Measurements from ENCODE around the gene LDLRAD3.

Gene LDLRAD3

DNA sequence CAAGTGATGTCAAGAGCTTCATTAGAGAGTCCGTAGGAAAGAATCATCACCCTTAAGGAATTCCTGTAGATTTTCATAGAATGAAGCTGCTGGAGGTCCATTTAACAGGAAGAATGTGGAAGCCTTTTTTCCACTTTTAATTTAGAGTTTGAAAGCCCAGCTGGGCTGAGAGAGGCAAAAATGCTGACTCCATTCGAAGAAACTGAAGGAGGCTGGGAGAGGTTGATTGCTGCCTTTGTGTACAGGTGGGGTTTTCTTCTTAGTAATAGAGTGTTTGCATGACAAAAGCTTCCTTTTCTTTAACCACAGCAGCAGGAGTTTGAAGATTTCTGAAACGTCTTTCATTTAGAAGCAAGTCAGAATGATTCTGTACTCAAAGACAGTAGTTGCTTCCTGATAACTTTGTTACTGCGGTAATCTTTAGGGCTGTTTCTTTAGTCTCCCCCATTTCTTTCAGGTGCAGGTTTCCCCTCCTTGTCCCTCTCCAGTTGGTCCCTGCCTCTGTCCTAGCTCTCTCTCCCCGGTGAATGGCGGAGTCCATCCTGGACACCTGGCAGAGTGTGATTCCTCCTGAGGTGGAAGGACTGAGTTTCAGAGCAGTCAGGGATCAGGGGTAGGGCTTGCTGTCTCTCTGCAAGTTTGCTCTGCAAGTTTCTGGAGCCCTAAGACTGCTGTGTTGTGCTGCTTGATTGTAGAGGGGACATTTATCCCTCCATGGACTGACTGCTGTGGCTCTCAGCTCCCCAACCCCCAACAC is 166.2 kb downstream of the LDLRAD3 start:
- no peak for DNase-seq

DNA sequence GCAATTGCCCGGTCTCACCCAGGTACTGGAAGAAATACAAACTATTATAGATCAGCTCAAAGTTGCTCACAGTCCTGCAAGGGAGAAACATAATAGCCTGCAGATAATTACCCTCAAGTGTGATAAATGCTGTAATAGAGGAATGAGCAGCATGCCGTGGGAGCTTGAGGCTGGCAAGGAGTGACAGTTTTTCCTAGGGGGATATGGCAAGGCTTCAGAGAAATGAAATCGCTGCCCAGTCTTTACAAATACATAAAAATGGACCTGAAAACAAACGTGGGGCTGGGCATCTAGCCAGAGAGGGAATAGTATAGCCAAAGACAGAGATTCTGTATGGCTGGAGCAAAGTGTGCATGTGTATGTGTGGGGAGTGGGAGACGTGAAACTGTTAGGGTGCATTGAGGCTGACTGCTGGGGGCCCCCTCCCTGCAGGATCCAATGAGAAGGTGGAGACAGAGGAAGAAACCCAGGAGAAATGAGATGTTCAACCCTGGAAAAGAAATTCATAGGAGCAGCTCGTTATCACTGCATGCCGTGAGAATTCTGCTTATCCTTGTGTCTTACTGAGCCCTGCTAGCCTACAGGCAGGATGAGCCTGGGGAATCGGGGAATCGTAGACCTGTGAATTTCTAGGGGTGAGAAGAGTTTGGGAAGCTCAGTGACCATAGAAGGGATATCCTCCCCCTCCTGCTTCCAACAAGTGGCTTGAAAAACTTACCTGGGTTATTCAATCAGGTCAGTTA is 167.0 kb downstream of the LDLRAD3 start:
- no peak for DNase-seq

DNA sequence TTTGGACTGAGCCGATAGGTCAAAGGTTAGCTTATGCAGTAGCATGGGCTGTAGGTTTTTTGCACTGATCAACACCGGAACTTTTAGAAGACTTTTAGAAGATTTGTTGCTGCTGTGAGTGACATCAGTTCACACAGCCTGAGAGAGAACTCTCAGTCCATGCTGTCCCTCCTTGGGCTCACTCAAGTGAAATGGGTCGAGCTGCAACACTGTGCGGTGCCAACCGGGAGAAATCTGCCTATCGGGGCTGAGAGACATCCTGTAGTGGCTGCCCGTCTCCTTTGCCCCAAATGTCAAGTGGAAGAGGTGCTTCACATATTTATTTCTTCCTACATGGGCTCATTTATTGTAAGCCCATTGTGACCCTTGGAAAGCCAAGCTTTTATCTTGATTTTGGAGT is 170.2 kb downstream of the LDLRAD3 start:
- no peak for DNase-seq

DNA sequence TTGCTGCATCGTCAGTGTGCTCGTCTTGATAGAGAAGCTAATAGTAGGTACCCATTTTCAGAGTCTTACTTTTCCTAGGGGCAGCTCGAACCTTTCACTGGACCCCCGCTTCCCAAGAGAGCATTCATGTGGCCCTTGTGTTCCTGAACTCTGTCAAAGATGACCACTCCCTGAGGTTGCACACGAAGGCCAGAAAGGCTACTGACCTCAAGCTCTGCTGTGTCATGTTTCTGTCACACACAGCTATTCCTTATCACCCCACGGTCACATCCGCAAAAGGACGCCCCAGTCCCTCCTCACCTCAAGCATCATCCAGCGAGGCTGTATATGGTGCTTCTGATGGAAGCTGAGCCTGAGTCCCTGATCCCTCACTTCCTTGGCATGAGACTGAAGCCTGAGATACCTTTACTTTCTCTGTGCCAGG is 171.5 kb downstream of the LDLRAD3 start:
- DNase-seq: no peak

DNA sequence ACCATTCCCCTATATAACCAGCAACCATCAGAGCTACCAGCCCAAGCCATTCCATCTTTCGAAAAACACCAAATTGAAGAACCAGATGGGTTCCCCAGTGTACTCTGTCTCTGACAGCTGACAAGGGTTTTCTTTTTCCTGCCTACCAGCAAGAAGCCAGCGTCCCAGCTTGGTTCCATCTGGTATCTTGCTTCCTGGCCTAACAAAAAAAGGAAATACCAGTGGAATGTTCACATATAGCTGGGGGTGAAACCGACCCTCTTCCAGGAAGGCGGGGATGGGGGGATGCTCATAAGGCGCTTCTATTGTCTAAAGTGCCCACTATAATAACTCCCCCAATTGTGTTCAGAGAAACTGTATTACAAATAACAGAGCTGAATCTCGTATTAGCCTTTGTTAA is 172.3 kb downstream of the LDLRAD3 start:
- DNase-seq: no peak

DNA sequence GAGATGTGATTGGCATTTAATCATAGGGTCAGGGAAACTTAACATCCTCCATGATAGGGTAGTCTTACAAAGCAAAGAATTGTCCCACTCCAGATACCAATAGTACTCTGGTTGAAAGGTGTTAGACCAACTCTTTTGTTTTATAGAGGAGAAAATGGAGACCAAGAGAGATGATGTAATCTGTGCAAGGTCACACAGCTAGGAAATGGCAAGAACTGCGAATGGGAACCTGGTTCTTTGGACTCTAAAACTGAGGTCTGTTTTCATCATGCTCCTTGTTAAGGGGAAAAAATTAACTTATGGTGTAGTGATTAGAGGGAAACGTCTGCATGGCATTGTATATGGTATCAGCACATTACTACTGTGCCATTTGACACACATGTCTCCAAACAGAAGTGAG is 174.2 kb downstream of the LDLRAD3 start:
- no peak for DNase-seq

DNA sequence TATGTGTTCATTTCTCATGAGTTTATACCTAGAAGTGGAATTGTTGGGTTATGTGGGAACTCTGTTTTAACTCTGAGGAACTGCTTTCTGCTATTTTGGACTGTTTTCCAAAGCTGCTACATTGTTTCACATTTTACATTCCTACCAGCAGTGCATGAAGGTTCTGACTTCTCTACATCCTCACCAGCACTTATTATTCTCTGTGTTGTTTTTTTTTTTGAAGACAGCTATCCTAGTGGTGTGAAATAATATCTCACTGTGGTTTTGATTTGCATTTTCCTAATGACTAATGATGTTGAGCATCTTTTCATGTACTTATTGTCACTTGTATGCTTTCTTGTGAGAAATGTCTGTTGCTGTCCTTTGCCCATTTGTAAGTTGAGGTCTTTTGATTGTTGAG is 175.4 kb downstream of the LDLRAD3 start:
- DNase-seq: no peak

DNA sequence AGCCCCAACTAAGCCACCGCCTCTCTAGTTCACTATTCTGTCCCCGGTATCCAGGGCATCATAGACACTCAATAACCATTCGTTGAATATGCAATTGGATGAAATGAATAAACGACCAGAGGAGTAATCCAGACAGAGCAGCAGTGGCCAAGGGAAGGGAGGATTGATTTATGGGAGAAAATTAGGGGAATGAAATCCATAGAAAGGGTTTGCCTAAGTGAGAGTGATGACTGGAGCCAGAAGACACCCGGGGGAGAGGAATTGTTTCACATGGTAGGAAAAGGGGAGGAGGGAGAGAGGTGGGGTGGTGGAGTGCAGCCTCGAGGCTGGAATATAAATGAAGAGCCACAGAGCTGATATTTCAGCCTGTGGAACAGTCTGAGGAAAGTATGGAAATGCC is 177.2 kb downstream of the LDLRAD3 start:
- DNase-seq: no peak

DNA sequence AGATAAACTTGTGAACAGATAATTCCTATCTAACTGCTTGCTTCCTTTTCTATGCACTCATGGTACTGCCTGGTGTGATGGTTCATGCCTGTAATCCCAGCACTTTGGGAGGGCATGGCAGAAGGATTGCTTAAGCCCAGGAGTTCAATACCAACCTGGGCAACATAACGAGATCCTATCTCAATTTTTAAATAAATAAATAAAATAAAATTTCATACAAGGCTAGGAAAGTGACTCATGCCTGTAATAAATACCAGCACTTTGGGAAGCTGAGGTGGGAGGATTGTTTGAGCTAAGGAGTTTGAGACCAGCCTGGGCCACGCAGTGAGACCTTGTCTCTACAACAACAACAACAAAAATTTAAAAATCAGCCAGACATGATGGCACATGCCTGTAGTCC is 178.8 kb downstream of the LDLRAD3 start:
- peak; percentile 18 for DNase-seq

DNA sequence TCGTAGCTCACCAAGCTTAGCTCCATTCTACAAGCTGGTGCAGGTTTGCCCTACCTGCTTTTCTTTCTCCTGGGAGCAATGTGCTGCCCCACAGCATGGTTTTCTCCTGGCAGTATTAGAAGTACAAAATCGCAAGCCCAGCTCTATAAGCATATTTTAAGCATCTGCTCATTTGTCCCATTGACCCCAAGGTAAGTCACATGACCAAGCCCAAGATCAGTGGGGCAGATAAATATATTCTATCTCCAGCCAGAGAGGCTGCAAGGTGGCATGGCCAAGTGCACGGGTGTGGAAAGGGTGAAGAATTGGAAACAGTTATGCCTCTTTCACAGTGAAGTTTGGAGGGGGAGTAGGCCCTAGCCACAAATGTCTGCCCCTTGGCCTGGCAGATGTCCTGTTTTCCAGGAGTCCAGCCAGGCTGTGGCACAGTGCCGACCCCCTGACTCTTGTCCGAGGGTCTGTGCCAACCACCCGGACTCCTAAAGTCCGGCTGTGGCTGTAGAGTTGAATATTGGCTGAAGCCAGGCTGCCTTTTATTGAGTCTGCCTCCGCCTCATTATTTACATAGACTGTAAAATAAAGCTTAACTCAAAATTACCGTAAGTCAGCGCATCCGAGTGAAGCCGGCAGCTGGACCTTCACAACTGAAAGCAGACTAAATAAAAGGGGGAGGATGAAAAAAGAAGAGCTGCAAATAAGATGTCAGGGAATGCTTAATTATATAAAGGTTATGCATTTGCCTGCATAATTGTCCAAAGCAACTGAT is 179.7 kb downstream of the LDLRAD3 start:
- no peak for DNase-seq

DNA sequence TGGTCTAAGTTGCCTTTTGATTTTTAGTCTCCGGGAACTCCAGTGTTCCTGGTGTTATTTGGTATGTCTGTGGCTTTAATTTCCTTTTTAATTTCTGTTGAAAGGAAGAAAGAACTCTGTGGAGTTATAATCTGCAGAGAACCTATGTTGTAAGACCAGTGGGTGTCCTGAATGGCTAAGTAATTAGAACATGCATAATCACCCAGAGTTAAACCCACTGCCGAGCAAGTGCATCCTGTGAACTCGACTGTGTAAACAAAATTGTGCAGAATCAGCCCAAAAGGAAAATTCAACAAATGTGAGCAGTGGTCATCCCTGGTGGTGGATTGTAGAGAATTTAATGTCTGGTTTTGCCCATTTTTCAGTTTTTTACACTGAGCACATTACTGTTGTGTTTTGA is 182.8 kb downstream of the LDLRAD3 start:
- DNase-seq: no peak

DNA sequence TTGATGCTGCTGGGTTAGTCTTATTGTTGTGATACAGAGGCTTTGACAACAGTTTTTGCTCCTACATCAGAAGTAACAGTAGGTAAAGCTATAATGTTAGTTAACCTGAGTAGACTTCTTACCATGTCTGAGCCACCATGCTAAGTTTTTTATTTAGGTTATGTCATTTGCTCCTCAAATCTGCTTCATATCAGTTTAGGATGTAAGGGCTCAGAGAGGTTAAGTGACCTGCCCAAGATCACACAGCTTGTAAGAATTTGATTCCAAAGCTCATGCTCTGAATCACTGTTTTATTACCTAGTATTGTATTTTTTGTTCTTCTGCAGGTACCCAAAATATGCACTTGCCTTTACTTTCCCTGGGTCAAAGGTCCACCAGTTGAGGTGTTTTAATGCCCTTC is 183.7 kb downstream of the LDLRAD3 start:
- DNase-seq: no peak

DNA sequence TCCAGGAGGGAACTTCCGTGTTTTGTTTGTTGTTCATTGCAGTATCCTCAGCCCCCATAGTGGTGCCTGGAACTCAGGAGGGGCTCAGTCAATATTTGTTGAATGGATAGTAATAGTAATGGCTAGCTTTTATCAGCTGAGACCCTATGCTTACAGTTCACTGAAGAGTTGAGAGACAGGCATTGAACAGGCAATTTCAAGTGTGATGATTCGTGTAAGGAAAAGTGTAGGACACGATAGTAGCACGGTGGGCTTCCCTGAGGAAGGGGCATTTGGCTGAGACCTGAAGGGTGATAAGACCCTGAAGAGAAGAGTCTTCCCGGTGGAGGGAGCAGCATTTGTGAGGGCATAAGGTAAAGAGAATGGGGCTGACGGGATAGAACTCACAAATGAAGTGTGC is 186.1 kb downstream of the LDLRAD3 start:
- DNase-seq: no peak

DNA sequence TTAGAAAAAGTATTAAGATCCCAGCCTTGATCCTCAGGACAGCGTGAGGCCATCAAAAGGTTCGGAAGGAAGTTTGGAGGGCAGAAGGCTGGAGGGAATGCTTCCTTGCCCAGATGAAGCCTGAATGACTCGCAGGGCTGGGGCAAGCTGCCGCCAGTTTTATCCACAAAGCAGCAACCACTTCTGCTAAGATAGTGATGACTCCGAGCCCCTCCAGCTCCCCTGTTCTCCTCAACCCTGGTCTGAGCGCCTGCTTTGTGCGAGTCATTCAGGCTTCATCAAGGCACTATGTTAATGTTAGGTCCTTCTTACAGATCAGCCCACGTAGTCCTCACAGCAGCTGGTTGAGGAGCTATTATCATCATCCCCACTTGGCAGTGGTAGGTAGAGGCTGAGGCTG is 186.5 kb downstream of the LDLRAD3 start:
- DNase-seq: peak; percentile 18

DNA sequence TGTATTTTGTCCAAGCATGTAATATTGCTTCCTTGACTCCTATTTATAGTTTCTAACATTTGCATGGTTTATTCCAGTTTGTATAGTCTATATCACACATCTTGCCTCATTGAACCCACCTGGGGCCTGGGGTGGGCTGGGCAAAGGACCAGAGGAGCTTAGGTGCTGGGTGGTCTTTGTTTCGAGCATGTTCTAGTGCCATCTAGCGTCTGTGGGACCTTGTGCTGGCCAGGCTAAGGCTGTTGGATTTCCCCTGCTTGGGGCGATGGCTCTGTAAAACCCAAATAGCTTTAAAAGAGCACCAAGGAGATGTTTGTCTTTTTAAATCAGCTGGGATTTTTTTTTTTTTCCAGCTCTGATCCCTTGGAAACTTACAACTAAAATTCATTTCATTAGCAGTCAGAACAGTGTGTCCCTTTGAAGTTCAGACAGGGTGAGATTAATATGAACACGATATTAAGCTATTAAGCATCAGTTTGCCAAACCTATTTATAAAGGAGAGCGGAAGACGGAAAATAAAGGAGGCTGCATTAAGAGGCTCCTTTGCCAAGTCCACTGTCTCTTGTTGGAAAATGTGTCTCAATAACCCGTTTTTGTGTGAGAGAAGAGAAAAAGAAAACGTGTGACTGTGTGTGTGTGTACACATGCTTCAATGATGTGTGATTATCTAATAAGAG is 188.0 kb downstream of the LDLRAD3 start:
- DNase-seq: peak; percentile 55

DNA sequence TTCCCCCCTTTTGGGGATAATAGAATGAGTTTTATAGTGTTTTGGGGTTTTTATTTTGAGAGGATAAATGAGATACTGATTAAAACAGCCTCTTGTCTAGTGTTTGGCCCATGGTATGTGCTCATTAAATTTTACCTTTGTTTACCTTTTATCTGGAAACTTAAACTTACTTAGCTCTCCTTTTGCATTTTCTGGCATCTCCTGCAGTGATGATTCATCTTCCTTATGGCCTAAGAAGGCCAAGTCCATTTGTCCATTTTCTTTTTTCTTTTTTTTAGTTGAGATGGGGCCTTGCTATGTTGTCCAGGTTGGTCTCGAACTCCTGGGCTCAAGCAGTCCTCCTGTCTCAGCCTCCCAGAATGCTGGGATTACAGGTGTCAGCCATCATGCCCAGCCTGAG is 189.1 kb downstream of the LDLRAD3 start:
- DNase-seq: no peak

DNA sequence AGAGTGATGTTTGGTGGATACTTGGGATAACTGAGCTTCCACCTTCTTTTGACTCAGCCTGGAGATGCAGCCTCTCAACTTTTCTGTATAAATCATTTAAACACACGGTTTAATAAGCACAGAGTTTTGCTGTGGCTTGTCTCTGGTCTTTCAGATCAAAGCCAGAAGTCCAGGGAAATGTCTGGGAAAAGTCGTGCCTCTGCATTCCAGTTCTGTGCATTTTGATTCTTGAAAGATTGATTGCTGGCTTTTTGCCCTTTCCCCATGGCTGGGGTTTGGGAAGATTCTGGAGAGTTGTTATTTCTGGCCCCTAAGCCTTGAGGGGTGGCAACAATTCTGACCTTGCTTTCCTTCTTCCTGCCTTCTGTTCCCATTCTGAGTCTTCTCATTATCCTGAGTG is 191.2 kb downstream of the LDLRAD3 start:
- DNase-seq: no peak

DNA sequence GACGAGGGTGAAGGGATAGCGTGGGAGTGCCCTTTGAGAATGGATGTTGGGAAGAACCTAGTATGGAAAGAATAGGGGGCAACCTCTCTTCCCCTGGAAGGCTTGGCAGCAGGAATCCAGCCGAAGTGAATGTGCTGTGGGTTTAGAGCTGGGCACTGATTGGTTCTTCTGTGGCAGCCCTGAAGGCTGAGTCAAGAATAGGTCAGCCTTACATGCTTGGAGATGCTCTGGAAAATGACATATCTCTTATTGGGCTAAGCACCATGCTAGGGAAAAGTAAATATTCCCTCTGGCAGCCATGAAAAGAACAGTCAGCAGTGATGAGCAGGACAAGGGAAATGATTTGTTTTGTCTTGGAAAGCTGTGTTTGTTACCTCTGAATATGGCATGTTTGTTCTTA is 195.9 kb downstream of the LDLRAD3 start:
- DNase-seq: no peak

DNA sequence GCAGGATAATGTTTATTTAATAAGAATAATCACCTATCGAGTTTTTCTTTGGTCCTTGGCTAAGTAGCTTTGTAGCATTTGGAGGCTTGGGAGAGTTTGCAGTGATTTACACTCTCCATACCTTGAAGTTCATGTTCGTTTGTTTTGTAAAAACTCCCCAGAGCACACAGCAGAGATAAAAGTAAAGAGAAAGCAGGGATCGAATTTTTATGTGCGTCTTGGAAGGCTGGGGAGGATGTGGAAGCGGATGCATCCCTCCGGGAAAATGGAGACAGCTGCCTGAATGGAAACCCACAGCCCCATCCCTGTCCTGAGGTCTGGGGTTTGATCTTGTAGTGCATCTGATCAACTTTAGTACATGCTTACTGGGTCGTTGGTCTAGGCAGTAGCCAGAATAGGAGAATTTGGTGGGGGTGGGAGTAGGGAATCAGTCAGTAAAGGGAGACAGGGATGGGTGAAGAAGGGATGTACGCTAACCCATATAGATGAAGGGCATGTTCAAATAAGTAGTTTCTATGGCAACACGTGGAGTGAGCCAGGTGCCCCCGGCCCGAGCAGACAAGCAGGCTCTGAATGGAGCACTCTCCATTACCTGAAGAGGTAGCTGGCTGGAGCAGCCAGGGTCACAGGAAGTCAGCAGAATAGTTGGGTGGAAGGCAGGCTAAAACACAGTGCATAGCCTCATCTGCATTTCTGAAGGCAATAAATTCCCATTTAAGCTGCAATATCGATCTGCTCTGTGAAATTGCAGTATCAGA is 197.5 kb downstream of the LDLRAD3 start:
- no peak for DNase-seq

DNA sequence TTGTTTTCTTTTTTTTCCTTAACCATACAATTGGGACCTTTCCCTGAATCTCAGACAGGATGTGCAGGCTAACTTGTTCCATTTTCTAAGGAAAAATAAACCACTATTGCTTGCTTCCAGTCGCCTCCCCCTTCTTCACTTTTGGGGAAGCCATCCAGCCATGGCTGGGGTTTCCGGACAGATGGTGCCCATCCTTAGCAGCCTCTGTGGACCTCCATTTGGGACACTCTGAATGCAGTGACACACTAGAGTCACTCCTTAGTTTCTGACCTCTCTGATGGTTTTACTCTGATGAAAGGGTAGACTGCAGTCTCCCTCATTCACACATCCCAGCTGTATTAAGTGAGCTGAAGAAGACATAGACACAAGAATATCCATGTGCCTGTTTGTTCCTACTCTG is 198.1 kb downstream of the LDLRAD3 start:
- DNase-seq: no peak

DNA sequence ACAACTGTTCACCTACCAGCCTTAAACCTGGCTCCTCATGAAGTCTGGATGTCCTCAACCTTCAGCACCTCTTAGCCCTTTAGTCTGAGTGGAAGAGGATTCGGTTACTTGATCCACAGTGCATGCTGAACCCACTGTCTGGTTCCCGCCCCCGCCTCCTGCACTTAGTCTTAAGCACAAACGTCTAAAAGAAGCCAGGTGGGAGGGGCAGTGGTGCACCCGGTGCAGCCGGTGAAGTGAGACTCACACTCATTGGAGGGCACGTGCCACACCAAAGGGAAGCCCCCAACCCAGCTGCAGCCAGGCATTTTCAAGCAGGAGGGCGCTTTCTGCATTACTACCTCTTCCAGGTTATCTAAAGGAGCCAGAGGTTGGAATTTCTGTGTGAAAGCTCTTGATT is 198.6 kb downstream of the LDLRAD3 start:
- no peak for DNase-seq

DNA sequence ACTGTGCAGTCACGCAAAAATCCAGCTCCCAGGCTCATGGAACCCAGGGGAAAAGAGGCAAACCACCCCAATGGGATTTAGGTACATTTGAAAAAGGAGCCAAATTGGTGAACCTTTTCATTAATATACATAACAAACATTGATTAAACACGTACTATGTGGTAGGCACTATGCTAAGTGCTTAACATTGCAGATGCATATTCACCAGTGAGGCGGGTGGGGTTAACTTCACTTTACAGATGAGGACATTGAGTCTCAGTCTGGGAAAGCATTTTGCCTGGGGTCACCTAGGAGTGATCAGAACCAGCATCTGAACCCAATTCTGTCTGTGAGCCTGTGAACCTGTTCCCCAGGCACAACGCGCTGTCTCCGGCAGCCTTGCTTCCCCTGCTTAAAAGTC is 199.0 kb downstream of the LDLRAD3 start:
- DNase-seq: no peak

DNA sequence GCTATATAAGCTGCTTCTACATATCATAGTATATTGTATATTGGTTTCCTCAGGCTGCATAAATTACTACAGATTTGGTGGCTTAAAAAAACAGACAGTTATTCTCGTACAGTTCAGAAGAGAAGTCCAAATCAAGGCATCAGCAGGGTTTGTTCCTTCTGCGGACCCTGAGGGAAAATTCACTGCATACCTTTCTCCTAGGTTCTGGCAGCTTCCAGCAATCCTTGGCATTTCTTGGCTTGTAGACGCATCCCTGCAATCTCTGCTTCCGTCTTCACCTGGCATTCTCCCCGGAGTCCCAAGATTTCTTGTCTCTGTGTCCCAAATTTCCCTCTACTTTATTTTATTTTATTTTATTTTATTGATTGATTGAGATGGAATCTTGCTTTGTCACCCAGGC is 202.6 kb downstream of the LDLRAD3 start:
- DNase-seq: no peak

Data from HCEC 1CT (cell line).